Measurements from ENCODE around the gene RECQL.
"Not testable (repeated sequence)": the region's sequence is repeated elsewhere in the genome, so short reads cannot be mapped to it uniquely, and the experiment has no call there.

RECQL gene

GRCh38 chr12:21505888-21506287, 4.5 kb upstream of the RECQL start:
- no peak for DNase-seq (ENCODE audit: low read depth, low spot score)

- no peak for DNase-seq (ENCODE audit: low read depth, low spot score)
Observed at GRCh38 chr12:21502872-21503271, 1.4 kb upstream of the RECQL start.

GRCh38 chr12:21502164-21502496, 695 bp upstream of the RECQL start:
- peak; percentile 49 for DNase-seq (ENCODE audit: low read depth, low spot score)

GRCh38 chr12:21500786-21501257, 613 bp downstream of the RECQL start:
- no peak for DNase-seq (ENCODE audit: low read depth, low spot score)

- DNase-seq (ENCODE audit: low read depth, low spot score) = no peak
Observed at GRCh38 chr12:21499765-21500164, 1.7 kb downstream of the RECQL start.

GRCh38 chr12:21485998-21486397, 15.4 kb downstream of the RECQL start:
- no peak for DNase-seq (ENCODE audit: low read depth, low spot score)

- no peak for DNase-seq (ENCODE audit: low read depth, low spot score)
Observed at GRCh38 chr12:21483531-21483930, 17.9 kb downstream of the RECQL start.

GRCh38 chr12:21478756-21479455, 22.5 kb downstream of the RECQL start:
- DNase-seq (ENCODE audit: low read depth, low spot score) = no peak

- peak; percentile 34 for DNase-seq (ENCODE audit: low read depth, low spot score)
Observed at GRCh38 chr12:21476949-21477348, 24.5 kb downstream of the RECQL start.

- no peak for DNase-seq (ENCODE audit: low read depth, low spot score)
Observed at GRCh38 chr12:21475552-21475951, 25.9 kb downstream of the RECQL start.

- no peak for DNase-seq (ENCODE audit: low read depth, low spot score)
Observed at GRCh38 chr12:21472197-21472823, 29.1 kb downstream of the RECQL start.

GRCh38 chr12:21471294-21471693, 30.1 kb downstream of the RECQL start:
- no peak for DNase-seq (ENCODE audit: low read depth, low spot score)

- not testable (repeated sequence) for DNase-seq (ENCODE audit: low read depth, low spot score)
Observed at GRCh38 chr12:21467334-21467733, 34.1 kb downstream of the RECQL start.

- DNase-seq (ENCODE audit: low read depth, low spot score) = no peak
Observed at GRCh38 chr12:21459474-21459873, 42.0 kb downstream of the RECQL start.

GRCh38 chr12:21456291-21456780, 45.1 kb downstream of the RECQL start:
- no peak for DNase-seq (ENCODE audit: low read depth, low spot score)

- DNase-seq (ENCODE audit: low read depth, low spot score) = no peak
Observed at GRCh38 chr12:21453312-21453852, 48.1 kb downstream of the RECQL start.

- DNase-seq (ENCODE audit: low read depth, low spot score) = peak; percentile 68
Observed at GRCh38 chr12:21451529-21451928, 49.9 kb downstream of the RECQL start.

GRCh38 chr12:21444193-21445146, 57.0 kb downstream of the RECQL start:
- DNase-seq (ENCODE audit: low read depth, low spot score) = no peak

GRCh38 chr12:21439347-21439746, 62.1 kb downstream of the RECQL start:
- DNase-seq (ENCODE audit: low read depth, low spot score) = no peak

GRCh38 chr12:21438643-21439042, 62.8 kb downstream of the RECQL start:
- DNase-seq (ENCODE audit: low read depth, low spot score) = no peak

- no peak for DNase-seq (ENCODE audit: low read depth, low spot score)
Observed at GRCh38 chr12:21434699-21435098, 66.7 kb downstream of the RECQL start.

- DNase-seq (ENCODE audit: low read depth, low spot score) = no peak
Observed at GRCh38 chr12:21433525-21433924, 67.9 kb downstream of the RECQL start.
